Measurements from ENCODE around the gene TMUB1.

Gene TMUB1

GRCh38 chr7:151066273-151066974 is 16.9 kb downstream of the TMUB1 start:
- DNase-seq: no peak

- DNase-seq: no peak
Measured at GRCh38 chr7:151065516-151065915, 17.8 kb downstream of the TMUB1 start.

DNA sequence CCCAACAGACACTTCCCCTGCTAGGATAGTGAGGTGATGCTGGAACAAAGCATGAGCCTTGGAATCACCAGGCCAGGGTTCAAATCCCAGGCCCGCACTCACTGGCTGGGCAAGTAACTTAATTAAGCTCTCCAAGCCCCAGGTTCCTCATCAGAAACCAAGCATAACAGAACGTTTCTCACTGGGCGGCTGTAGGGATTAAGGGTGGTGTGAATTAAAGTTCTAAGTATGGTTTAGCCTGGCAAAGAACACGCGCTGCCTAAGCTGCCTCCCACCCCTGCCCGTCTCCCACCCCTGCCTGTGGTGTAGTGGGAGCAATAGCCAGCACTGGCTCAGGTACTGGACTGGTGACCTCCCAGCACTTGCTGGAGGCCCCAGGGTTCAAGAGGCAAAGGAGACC is 18.3 kb downstream of the TMUB1 start:
- no peak for DNase-seq

- DNase-seq: no peak
Measured at GRCh38 chr7:151064454-151064853, 18.8 kb downstream of the TMUB1 start.

DNA sequence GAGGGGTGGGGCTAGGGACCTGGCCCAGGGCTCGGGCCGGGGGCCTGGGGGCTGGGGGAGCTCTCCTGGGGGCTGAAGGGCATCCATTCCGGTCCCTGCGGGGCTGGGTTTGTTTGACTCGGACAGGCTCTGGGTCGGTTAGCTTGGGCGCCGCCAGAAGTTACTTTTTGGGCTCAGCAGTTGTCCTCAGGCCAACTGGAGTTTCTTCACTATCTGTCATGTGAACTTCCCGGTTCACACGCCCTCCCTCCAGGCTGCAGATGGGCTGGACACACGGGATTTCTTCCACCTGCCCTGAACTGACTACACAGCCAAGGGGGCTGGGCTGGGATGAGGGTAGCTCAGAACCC is 20.1 kb downstream of the TMUB1 start:
- no peak for DNase-seq

GRCh38 chr7:151062399-151063211 is 20.7 kb downstream of the TMUB1 start:
- DNase-seq: no peak

- DNase-seq: no peak
Measured at GRCh38 chr7:151062111-151062398, 21.2 kb downstream of the TMUB1 start.

DNA sequence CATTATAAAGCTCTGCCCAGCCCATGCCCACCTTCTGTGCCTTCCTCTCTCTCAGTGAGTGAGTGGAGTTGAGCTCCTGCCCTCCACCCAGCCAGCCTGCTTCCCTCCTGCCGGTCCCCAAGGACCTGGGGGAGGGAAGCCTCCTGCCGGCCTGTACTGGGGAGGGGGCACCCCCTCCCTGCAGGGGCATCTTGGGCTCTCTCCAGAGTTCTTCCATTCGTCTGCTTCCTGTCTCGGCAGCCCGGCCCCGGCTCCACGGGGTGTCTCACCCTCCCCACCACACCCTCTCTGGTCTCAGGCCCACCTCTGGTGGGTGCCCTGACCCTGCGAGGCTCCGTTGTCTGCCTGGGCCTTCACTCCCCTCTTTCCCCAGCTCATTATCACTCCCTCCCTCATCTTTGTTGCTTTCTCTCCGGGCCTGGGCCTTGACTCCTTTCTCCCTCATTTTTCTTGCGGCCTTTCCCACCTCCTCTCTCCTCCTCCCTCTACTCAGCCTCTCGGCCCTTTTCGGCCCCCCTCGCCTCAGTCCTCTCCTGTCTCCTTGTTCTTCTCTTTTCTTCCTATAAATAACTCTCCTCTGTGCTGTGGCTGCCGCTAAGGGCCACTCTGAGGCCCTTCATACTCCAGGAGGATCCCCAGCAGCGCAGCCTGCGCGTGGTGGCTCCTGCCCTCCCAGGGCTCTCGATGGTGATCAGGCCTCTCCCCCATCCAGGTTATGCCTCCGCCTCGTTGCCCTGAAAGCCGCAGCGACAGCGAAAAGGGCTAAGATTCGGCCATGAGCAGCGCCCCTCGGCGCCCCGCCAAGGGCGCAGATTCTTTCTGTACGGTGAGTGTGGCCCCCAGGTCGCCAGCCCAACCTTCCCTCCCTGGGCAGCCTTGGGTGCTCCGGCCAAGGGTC is 21.8 kb downstream of the TMUB1 start:
- no peak for DNase-seq

- no peak for DNase-seq
Measured at GRCh38 chr7:151060416-151061212, 22.7 kb downstream of the TMUB1 start.

DNA sequence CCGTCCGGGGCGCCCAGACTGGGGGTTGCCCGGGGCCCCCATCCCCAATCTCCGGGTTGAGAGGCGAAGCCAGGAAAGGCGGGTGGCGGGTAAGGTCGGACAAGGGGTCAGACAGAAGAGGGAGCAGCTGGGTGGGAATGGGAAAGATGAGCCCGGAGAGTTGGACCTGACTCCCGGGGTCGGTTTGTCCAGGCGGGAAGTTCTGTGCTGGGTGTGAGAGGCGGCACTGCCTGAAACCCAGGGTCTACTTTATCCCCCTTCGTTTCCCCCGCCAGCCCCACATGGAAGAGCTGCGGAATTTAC is 23.2 kb downstream of the TMUB1 start:
- DNase-seq: no peak

DNA sequence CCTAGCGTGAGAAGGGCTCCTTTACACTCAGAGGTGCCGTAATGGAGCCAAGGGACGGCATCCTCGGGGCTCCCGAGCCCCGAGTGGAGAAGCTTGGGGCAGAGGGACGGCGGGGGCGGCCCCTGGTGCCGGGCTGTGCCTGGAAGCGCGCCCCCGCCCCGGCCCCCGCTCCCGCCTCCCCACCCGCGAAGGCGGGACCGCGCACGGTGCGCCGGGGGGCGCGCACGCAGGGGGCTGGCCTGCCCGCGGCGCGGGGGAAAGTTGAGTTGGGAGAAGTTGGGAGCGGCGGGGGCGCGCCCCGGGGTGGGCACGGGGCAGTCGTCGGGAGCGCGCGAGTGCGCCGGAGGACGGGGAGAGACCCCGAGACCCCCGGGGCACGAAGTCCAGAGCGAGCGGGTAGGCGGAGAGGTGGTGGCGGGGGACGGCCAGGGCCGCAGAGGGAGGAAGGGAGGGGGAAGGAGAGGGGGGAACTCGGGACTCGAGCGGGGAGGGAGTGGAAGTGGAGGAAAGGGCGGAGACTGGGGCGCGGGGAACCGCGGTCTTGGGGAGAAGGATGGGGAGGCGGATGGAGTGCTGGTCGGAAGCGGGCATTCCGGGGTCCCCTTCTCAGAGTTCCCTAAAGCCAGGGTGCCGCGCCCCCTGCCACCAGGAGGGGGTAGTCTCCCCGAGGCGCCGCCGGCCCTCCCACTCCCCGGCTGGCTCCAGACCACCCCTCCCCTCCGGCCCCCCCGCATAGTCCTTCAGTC is 23.8 kb downstream of the TMUB1 start, which contains the start of gene SLC4A2:
SLC4A2 (plus strand) TSS at position 223 of the 746 bp plus-strand sequence. CDS start 2,399 bp downstream, outside the sequence.
- peak; percentile 62 for DNase-seq

DNA sequence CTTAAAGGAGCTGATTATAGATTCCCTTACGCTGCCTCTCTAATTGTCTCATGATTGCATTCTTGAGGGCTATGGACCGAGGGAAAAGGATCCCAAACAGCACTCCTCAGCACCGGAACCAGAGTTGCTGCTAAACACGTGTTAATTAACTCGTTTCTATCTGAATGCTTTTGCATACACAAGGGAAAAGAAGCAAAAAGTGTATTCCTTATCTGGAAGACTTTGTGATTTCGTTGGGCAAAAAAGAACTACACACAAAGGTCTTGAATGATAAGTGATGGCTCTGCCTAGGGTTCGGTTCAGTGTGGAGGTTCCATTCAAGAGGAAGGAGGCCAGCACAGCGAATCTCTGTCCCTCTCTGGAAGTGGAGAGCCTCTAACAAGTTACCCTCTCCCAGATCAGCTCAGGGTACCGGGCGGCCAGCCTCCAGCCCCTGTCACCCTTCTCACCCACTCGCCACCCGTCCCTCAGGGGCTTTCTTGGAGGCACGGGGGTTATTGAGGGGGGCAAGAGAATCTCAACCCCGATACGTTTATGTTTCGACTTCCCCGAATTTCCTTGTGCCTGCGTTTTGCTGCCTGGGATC is 24.4 kb downstream of the TMUB1 start:
- no peak for DNase-seq

DNA sequence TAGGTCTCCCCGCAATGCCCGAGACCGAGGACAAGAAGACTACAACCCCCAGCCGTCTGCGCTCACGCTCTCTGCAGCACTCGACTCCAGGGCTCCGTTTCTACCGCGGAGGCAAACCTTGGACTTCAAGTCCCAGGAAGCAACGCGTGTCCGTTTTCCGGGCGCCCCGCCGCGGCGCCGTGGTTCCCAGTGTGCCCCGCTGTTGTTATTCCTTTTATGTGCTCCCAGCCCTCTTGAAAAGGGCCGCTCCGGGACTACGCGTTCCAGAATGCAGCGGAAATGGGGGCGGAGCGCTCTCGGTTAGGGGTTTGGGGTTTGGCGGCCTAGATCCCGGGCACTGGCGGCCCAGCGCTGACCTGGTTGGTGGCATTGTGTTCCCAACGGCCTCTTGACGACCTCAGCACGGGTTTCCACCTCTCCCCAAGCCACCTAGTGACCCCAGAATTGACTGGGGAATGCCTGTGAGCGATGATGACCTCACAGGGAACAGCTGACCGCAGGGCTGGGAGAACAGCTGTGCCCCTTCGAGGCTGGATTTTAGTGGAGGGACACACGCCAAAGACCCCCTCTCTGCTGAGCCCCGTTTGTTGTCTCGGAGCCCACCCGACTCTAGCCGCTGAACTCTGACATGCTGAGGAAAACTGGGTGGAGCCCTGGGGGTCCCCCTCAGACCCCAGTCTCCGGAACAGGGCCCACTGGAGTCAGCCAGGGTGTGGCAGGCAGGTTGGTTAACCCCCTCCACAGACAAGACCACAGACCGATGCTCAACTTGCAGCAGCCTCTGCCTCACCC is 25.1 kb downstream of the TMUB1 start:
- peak; percentile 96 for DNase-seq

- no peak for DNase-seq
Measured at GRCh38 chr7:151057506-151057988, 25.7 kb downstream of the TMUB1 start, which contains the start of gene CDK5. TSS of gene CDK5 (minus strand) at chr7:151057897. CDS start at chr7:151057848, 49 bp downstream.

DNA sequence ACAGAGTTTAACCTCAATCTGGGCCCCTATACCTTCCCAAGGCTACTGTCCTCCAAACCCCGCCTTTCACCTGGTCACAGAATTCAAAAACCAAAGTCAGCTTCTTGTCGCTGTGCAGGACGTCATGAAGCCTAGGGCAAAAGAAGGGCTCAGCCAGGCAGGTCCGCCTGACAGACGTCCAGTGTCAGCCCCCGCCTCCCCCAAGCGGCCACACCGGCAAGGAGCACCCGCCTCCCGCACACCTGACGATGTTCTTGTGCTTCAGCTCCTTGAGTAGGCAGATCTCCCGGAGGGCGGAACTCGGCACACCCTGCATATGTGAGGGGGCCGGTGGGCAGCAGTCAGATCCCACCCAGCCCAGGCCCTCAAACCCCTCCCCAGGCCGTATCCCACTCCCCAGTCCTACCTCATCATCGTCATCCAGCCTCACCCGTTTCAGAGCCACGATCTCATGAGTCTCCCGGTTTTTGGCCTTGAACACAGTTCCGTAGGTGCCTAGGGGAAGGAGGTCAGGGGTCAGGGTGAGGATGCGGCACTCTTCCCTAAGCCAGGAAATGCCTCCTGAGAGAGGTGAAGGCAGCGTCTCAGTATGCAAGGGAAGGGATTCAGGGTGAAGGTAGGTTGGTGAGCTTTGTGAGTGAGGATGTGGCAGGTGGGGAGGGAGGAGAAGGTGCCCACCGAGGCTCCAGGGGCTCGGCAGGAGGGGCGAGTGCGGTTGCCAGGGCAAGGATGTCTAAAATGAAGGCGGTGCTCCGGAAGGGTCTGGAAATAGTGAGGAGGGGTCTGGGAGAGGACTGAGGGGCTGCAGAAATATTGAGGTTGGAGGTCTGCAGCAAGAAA is 26.4 kb downstream of the TMUB1 start:
- no peak for DNase-seq

DNA sequence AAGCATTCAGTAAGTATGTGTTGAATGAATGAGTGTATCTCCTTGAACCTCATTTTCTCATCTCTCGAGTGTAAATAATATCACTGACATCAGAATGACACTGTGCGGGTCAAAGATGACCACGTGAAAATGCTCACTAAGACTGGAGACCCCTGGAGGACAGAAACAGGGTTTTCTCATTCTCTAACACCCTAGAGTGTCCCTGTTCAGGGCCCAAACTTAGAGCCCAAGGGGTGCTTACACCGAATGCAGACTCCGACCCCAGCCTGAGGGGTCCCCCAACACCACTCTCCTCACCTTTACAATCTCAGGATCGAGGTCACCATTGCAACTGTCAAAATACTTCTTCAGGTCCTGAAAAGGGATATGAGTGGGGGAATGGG is 27.0 kb downstream of the TMUB1 start:
- no peak for DNase-seq

GRCh38 chr7:151053751-151054150 is 29.5 kb downstream of the TMUB1 start:
- no peak for DNase-seq

GRCh38 chr7:151053096-151053495 is 30.2 kb downstream of the TMUB1 start:
- DNase-seq: no peak

GRCh38 chr7:151051108-151051507 is 32.2 kb downstream of the TMUB1 start:
- DNase-seq: peak; percentile 52
